WTC11 (cell line): ENCODE measurements around the gene GRM7.

Experiments
- CBFB ChIP-seq: sonication (generic); formaldehyde crosslinking; IDR thresholded peaks from 2 replicates; pipeline ENCODE4 v1.8.1; 2022; ENCODE audit warnings: mild to moderate bottlenecking, low read depth, missing genetic modification reagents
- JUN ChIP-seq: sonication (generic); formaldehyde crosslinking; IDR thresholded peaks from 2 replicates; pipeline ENCODE4 v1.8.0; 2023; ENCODE audit warnings: mild to moderate bottlenecking, missing genetic modification reagents
- RELA ChIP-seq: sonication (generic); formaldehyde crosslinking; IDR thresholded peaks from 2 replicates; pipeline ENCODE4 v1.8.1; 2022; ENCODE audit warnings: missing genetic modification reagents, mild to moderate bottlenecking, borderline replicate concordance
- SP1 ChIP-seq: sonication (generic); formaldehyde crosslinking; conservative IDR thresholded peaks from 2 replicates; pipeline ENCODE4 v1.8.1; 2022; ENCODE audit warnings: missing genetic modification reagents
- TF ChIP-seq, protein P1 (sequence below): fragments of 200-600 bp; IDR thresholded peaks from 2 replicates; pipeline ENCODE4 v1.8.0; 2022; ENCODE audit warnings: antibody characterized with exemption
- TF ChIP-seq, protein P2 (sequence below): sonication (generic); formaldehyde crosslinking; IDR thresholded peaks from 2 replicates; pipeline ENCODE4 v1.8.0; 2022; ENCODE audit warnings: mild to moderate bottlenecking, missing genetic modification reagents
- TF ChIP-seq, protein P3 (sequence below): sonication (generic); formaldehyde crosslinking; IDR thresholded peaks from 2 replicates; pipeline ENCODE4 v1.8.0; 2023; ENCODE audit warnings: missing genetic modification reagents, mild to moderate bottlenecking, borderline replicate concordance
- TF ChIP-seq, protein P4 (sequence below): sonication (generic); formaldehyde crosslinking; IDR thresholded peaks from 2 replicates; pipeline ENCODE4 v1.8.1; 2023; ENCODE audit warnings: mild to moderate bottlenecking, missing genetic modification reagents, moderate library complexity
- TF ChIP-seq, protein P5 (sequence below): sonication (generic); formaldehyde crosslinking; IDR thresholded peaks from 2 replicates; pipeline ENCODE4 v1.8.0; 2022; ENCODE audit warnings: mild to moderate bottlenecking, missing genetic modification reagents
- TF ChIP-seq, protein P6 (sequence below): fragments of 250-450 bp; sonication (Bioruptor Pico); IDR thresholded peaks from 2 replicates; pipeline ENCODE4 v1.9.0; 2021; ENCODE audit warnings: moderate library complexity, mild to moderate bottlenecking, inconsistent platforms, borderline replicate concordance
- TF ChIP-seq, protein P7 (sequence below): sonication (generic); formaldehyde crosslinking; conservative IDR thresholded peaks from 2 replicates; pipeline ENCODE4 v1.8.1; 2023; ENCODE audit warnings: mild to moderate bottlenecking, low read depth, missing genetic modification reagents, moderate library complexity
- TF ChIP-seq, protein P8 (sequence below): sonication (generic); formaldehyde crosslinking; IDR thresholded peaks from 2 replicates; pipeline ENCODE4 v1.8.0; 2023; ENCODE audit warnings: missing genetic modification reagents
- TF ChIP-seq, protein P9 (sequence below): sonication (generic); formaldehyde crosslinking; IDR thresholded peaks from 2 replicates; pipeline ENCODE4 v1.8.1; 2023; ENCODE audit warnings: mild to moderate bottlenecking, missing genetic modification reagents, moderate library complexity
- TF ChIP-seq, protein P10 (sequence below): sonication (generic); formaldehyde crosslinking; IDR thresholded peaks from 2 replicates; pipeline ENCODE4 v1.8.1; 2023; ENCODE audit warnings: mild to moderate bottlenecking, missing genetic modification reagents, borderline replicate concordance

DNA sequence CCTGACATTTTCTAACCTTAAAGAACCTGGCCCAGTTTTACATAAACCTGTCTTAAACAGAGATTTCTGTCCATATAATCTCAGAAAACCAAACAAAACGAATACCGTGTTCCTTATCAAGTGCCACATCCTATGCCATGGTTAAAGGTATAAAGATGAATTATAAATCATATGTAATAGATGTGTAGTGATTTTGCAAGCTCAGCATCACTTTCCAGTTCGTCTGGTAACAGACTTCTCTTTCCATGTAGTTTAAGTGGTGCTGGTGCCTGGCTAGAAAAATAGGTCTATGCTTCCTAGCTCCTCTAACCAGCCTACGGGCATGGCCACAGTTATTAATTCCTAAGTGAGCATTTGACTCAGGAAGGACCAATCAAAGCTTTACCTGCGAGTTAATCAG, 3.4 kb upstream of the GRM7 start:
- TF ChIP-seq, protein P1, sequence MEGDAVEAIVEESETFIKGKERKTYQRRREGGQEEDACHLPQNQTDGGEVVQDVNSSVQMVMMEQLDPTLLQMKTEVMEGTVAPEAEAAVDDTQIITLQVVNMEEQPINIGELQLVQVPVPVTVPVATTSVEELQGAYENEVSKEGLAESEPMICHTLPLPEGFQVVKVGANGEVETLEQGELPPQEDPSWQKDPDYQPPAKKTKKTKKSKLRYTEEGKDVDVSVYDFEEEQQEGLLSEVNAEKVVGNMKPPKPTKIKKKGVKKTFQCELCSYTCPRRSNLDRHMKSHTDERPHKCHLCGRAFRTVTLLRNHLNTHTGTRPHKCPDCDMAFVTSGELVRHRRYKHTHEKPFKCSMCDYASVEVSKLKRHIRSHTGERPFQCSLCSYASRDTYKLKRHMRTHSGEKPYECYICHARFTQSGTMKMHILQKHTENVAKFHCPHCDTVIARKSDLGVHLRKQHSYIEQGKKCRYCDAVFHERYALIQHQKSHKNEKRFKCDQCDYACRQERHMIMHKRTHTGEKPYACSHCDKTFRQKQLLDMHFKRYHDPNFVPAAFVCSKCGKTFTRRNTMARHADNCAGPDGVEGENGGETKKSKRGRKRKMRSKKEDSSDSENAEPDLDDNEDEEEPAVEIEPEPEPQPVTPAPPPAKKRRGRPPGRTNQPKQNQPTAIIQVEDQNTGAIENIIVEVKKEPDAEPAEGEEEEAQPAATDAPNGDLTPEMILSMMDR: no peak
- no peak for TF ChIP-seq SP1 (CRISPR knock-in tag)
- no peak for TF ChIP-seq CBFB (CRISPR knock-in tag)
- TF ChIP-seq, protein P2, sequence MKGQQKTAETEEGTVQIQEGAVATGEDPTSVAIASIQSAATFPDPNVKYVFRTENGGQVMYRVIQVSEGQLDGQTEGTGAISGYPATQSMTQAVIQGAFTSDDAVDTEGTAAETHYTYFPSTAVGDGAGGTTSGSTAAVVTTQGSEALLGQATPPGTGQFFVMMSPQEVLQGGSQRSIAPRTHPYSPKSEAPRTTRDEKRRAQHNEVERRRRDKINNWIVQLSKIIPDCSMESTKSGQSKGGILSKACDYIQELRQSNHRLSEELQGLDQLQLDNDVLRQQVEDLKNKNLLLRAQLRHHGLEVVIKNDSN: no peak
- TF ChIP-seq, protein P3, sequence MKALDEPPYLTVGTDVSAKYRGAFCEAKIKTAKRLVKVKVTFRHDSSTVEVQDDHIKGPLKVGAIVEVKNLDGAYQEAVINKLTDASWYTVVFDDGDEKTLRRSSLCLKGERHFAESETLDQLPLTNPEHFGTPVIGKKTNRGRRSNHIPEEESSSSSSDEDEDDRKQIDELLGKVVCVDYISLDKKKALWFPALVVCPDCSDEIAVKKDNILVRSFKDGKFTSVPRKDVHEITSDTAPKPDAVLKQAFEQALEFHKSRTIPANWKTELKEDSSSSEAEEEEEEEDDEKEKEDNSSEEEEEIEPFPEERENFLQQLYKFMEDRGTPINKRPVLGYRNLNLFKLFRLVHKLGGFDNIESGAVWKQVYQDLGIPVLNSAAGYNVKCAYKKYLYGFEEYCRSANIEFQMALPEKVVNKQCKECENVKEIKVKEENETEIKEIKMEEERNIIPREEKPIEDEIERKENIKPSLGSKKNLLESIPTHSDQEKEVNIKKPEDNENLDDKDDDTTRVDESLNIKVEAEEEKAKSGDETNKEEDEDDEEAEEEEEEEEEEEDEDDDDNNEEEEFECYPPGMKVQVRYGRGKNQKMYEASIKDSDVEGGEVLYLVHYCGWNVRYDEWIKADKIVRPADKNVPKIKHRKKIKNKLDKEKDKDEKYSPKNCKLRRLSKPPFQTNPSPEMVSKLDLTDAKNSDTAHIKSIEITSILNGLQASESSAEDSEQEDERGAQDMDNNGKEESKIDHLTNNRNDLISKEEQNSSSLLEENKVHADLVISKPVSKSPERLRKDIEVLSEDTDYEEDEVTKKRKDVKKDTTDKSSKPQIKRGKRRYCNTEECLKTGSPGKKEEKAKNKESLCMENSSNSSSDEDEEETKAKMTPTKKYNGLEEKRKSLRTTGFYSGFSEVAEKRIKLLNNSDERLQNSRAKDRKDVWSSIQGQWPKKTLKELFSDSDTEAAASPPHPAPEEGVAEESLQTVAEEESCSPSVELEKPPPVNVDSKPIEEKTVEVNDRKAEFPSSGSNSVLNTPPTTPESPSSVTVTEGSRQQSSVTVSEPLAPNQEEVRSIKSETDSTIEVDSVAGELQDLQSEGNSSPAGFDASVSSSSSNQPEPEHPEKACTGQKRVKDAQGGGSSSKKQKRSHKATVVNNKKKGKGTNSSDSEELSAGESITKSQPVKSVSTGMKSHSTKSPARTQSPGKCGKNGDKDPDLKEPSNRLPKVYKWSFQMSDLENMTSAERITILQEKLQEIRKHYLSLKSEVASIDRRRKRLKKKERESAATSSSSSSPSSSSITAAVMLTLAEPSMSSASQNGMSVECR (CRISPR knock-in tag): no peak
- TF ChIP-seq, protein P4, sequence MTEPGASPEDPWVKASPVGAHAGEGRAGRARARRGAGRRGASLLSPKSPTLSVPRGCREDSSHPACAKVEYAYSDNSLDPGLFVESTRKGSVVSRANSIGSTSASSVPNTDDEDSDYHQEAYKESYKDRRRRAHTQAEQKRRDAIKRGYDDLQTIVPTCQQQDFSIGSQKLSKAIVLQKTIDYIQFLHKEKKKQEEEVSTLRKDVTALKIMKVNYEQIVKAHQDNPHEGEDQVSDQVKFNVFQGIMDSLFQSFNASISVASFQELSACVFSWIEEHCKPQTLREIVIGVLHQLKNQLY (CRISPR knock-in tag): no peak
- TF ChIP-seq RELA (CRISPR knock-in tag): no peak
- TF ChIP-seq, protein P5, sequence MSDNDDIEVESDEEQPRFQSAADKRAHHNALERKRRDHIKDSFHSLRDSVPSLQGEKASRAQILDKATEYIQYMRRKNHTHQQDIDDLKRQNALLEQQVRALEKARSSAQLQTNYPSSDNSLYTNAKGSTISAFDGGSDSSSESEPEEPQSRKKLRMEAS (CRISPR knock-in tag): no peak
- TF ChIP-seq JUN (CRISPR knock-in tag): no peak
- TF ChIP-seq, protein P6, sequence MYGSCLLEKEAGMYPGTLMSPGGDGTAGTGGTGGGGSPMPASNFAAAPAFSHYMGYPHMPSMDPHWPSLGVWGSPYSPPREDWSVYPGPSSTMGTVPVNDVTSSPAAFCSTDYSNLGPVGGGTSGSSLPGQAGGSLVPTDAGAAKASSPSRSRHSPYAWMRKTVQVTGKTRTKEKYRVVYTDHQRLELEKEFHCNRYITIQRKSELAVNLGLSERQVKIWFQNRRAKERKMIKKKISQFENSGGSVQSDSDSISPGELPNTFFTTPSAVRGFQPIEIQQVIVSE (CRISPR knock-in tag): no peak
- TF ChIP-seq, protein P7, sequence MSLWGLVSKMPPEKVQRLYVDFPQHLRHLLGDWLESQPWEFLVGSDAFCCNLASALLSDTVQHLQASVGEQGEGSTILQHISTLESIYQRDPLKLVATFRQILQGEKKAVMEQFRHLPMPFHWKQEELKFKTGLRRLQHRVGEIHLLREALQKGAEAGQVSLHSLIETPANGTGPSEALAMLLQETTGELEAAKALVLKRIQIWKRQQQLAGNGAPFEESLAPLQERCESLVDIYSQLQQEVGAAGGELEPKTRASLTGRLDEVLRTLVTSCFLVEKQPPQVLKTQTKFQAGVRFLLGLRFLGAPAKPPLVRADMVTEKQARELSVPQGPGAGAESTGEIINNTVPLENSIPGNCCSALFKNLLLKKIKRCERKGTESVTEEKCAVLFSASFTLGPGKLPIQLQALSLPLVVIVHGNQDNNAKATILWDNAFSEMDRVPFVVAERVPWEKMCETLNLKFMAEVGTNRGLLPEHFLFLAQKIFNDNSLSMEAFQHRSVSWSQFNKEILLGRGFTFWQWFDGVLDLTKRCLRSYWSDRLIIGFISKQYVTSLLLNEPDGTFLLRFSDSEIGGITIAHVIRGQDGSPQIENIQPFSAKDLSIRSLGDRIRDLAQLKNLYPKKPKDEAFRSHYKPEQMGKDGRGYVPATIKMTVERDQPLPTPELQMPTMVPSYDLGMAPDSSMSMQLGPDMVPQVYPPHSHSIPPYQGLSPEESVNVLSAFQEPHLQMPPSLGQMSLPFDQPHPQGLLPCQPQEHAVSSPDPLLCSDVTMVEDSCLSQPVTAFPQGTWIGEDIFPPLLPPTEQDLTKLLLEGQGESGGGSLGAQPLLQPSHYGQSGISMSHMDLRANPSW: no peak
- TF ChIP-seq, protein P8, sequence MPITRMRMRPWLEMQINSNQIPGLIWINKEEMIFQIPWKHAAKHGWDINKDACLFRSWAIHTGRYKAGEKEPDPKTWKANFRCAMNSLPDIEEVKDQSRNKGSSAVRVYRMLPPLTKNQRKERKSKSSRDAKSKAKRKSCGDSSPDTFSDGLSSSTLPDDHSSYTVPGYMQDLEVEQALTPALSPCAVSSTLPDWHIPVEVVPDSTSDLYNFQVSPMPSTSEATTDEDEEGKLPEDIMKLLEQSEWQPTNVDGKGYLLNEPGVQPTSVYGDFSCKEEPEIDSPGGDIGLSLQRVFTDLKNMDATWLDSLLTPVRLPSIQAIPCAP (CRISPR knock-in tag): no peak
- TF ChIP-seq, protein P9, sequence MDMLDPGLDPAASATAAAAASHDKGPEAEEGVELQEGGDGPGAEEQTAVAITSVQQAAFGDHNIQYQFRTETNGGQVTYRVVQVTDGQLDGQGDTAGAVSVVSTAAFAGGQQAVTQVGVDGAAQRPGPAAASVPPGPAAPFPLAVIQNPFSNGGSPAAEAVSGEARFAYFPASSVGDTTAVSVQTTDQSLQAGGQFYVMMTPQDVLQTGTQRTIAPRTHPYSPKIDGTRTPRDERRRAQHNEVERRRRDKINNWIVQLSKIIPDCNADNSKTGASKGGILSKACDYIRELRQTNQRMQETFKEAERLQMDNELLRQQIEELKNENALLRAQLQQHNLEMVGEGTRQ: no peak
- TF ChIP-seq, protein P10, sequence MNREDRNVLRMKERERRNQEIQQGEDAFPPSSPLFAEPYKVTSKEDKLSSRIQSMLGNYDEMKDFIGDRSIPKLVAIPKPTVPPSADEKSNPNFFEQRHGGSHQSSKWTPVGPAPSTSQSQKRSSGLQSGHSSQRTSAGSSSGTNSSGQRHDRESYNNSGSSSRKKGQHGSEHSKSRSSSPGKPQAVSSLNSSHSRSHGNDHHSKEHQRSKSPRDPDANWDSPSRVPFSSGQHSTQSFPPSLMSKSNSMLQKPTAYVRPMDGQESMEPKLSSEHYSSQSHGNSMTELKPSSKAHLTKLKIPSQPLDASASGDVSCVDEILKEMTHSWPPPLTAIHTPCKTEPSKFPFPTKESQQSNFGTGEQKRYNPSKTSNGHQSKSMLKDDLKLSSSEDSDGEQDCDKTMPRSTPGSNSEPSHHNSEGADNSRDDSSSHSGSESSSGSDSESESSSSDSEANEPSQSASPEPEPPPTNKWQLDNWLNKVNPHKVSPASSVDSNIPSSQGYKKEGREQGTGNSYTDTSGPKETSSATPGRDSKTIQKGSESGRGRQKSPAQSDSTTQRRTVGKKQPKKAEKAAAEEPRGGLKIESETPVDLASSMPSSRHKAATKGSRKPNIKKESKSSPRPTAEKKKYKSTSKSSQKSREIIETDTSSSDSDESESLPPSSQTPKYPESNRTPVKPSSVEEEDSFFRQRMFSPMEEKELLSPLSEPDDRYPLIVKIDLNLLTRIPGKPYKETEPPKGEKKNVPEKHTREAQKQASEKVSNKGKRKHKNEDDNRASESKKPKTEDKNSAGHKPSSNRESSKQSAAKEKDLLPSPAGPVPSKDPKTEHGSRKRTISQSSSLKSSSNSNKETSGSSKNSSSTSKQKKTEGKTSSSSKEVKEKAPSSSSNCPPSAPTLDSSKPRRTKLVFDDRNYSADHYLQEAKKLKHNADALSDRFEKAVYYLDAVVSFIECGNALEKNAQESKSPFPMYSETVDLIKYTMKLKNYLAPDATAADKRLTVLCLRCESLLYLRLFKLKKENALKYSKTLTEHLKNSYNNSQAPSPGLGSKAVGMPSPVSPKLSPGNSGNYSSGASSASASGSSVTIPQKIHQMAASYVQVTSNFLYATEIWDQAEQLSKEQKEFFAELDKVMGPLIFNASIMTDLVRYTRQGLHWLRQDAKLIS: no peak
